IMR-90 (cell line): ENCODE results near the gene FABP2. TPM values are rescaled to one million over a fixed set of nuclear protein-coding genes. Genes with fewer than 3 reads are reported as not detected.

Experiments used
- ATAC-seq: fragments of 200-7000 bp; cut with Tn5 transposase; 2 replicates; pipeline ENCODE4 v1.9.1; 2020; ENCODE audit warnings: low read depth, mild to moderate bottlenecking, moderate library complexity
- BruUV-seq: library from RNA; stranded (reverse); fragments of 400-500 nt; replicated peaks from 2 replicates; lab custom pipeline; 2021; lab: Mats Ljungman, UMichigan
- CTCF ChIA-PET: fragments of 300-600 bp; formaldehyde crosslinking; extraction: SDS; loops from one replicate; lab custom pipeline; 2021; ENCODE audit warnings: antibody characterized with exemption; lab: Yijun Ruan, JAX
- POLR2A ChIA-PET: fragments of 300-600 bp; sonication (Branson Sonifier 250); formaldehyde crosslinking; loops from one replicate; lab custom pipeline; 2022; ENCODE audit warnings: antibody characterized with exemption; ENCODE audit not compliant: unreplicated experiment; lab: Charles Lee
- DNase-seq: peaks from one replicate; pipeline ENCODE4 v3.0.0; 2013
- H2AFZ ChIP-seq: replicated peaks from 2 replicates; pipeline ENCODE3; 2013; ENCODE audit warnings: low read length, mild to moderate bottlenecking; ENCODE audit not compliant: poor library complexity
- H2AK5ac ChIP-seq: 2 replicates; pipeline ENCODE4 v1.6.1; 2013; ENCODE audit warnings: low read depth, low read length, inconsistent platforms
- H2AK9ac ChIP-seq: replicated peaks from 2 replicates; pipeline ENCODE3; 2013; ENCODE audit warnings: mild to moderate bottlenecking, low read depth, low read length, moderate library complexity; ENCODE audit not compliant: poor library complexity
- H2BK120ac ChIP-seq: 2 replicates; pipeline ENCODE4 v1.6.1; 2013; ENCODE audit warnings: low read depth, low read length, inconsistent platforms
- H2BK15ac ChIP-seq: 3 replicates; pipeline ENCODE4 v1.6.1; 2013; ENCODE audit warnings: low read depth, low read length, inconsistent platforms
- H2BK20ac ChIP-seq: 2 replicates; pipeline ENCODE4 v1.6.1; 2013; ENCODE audit warnings: low read depth, mild to moderate bottlenecking, inconsistent platforms, low read length, moderate library complexity
- H2BK5ac ChIP-seq: 2 replicates; pipeline ENCODE4 v1.6.1; 2013; ENCODE audit warnings: mild to moderate bottlenecking, low read depth, low read length, inconsistent platforms; ENCODE audit not compliant: poor library complexity, severe bottlenecking
- H3K14ac ChIP-seq: replicated peaks from 2 replicates; pipeline ENCODE4 v1.6.1; 2013; ENCODE audit warnings: low read depth, low read length, inconsistent platforms
- H3K18ac ChIP-seq: 2 replicates; pipeline ENCODE4 v1.6.1; 2013; ENCODE audit warnings: low read depth, low read length, control low read depth
- H3K23ac ChIP-seq: 2 replicates; pipeline ENCODE4 v1.6.1; 2013; ENCODE audit warnings: low read depth, low read length, inconsistent platforms
- H3K27ac ChIP-seq: 2 replicates; pipeline ENCODE4 v1.5.1; 2013; ENCODE audit warnings: mild to moderate bottlenecking, control low read depth, low read length; ENCODE audit not compliant: insufficient read depth
- H3K27me3 ChIP-seq: 2 replicates; pipeline ENCODE4 v1.6.1; 2013; ENCODE audit warnings: low read length; ENCODE audit not compliant: control insufficient read depth, insufficient read depth
- H3K36me3 ChIP-seq: 2 replicates; pipeline ENCODE4 v1.6.1; 2013; ENCODE audit warnings: low read length, mixed read lengths; ENCODE audit not compliant: control insufficient read depth, insufficient read depth
- H3K4ac ChIP-seq: 2 replicates; pipeline ENCODE4 v1.6.1; 2013; ENCODE audit warnings: low read depth, low read length, inconsistent platforms
- H3K4me1 ChIP-seq: 2 replicates; pipeline ENCODE4 v1.6.1; 2013; ENCODE audit warnings: low read length, mixed read lengths; ENCODE audit not compliant: control insufficient read depth, insufficient read depth
- H3K4me2 ChIP-seq: 2 replicates; pipeline ENCODE4 v1.6.1; 2013; ENCODE audit warnings: low read depth, mild to moderate bottlenecking, control low read depth, low read length, moderate library complexity
- H3K4me3 ChIP-seq: 2 replicates; pipeline ENCODE4 v1.5.1; 2013; ENCODE audit warnings: low read depth, mild to moderate bottlenecking, control low read depth, low read length, moderate library complexity; ENCODE audit not compliant: insufficient read depth
- H3K56ac ChIP-seq: 2 replicates; pipeline ENCODE4 v1.6.1; 2013; ENCODE audit warnings: low read length, inconsistent platforms; ENCODE audit not compliant: insufficient read depth; ENCODE audit errors: extremely low read depth
- H3K79me1 ChIP-seq, 2 experiments: 2 replicates each; pipeline ENCODE4 v1.6.1; 2013; ENCODE audit warnings: low read length in 2 of 2, inconsistent platforms in 1 of 2, low read depth in 1 of 2
- H3K9ac ChIP-seq: 2 replicates; pipeline ENCODE4 v1.6.1; 2013; ENCODE audit warnings: low read depth, low read length, control low read depth
- H3K9me1 ChIP-seq: 2 replicates; pipeline ENCODE4 v1.6.1; 2013; ENCODE audit warnings: low read length, inconsistent platforms; ENCODE audit not compliant: insufficient read depth
- H3K9me3 ChIP-seq: 2 replicates; pipeline ENCODE4 v1.6.1; 2013; ENCODE audit warnings: low read length; ENCODE audit not compliant: control insufficient read depth, insufficient read depth
- H4K20me1 ChIP-seq: 2 replicates; pipeline ENCODE4 v1.6.1; 2013; ENCODE audit warnings: low read length, inconsistent platforms; ENCODE audit not compliant: insufficient read depth
- H4K5ac ChIP-seq: 2 replicates; pipeline ENCODE4 v1.6.1; 2013; ENCODE audit warnings: mild to moderate bottlenecking, low read depth, low read length, control low read depth
- H4K8ac ChIP-seq, 2 experiments: 2 replicates each; pipeline ENCODE4 v1.6.1; 2013; ENCODE audit warnings: low read depth in 2 of 2, low read length in 2 of 2, control low read depth in 1 of 2, inconsistent platforms in 1 of 2
- H4K91ac ChIP-seq: 2 replicates; pipeline ENCODE4 v1.6.1; 2013; ENCODE audit warnings: low read depth, low read length, inconsistent platforms; ENCODE audit not compliant: insufficient read depth
- MXI1 ChIP-seq: IDR thresholded peaks from 2 replicates; pipeline ENCODE4 v1.6.1; 2012; ENCODE audit warnings: low read depth, mild to moderate bottlenecking, low read length, moderate library complexity, borderline replicate concordance
- NFE2L2 ChIP-seq: fragments of 150-350 bp; IDR thresholded peaks from 2 replicates; pipeline ENCODE4 v1.6.1; 2016; ENCODE audit warnings: low read depth, mild to moderate bottlenecking, low read length
- RAD21 ChIP-seq: IDR thresholded peaks from 2 replicates; pipeline ENCODE4 v1.6.1; 2012; ENCODE audit warnings: low read length, improper control_type of control experiment
- RCOR1 ChIP-seq: IDR thresholded peaks from 2 replicates; pipeline ENCODE4 v1.6.1; 2012; ENCODE audit warnings: mild to moderate bottlenecking, low read length, improper control_type of control experiment; ENCODE audit not compliant: insufficient replicate concordance
- RFX5 ChIP-seq: IDR thresholded peaks from 2 replicates; pipeline ENCODE4 v1.8.0; 2012; ENCODE audit warnings: low read depth, mild to moderate bottlenecking, low read length, moderate library complexity
- WGBS, 2 experiments: methylation state at CpG; one replicate each; pipeline versions ENCODE4 v1.1.5 to v1.1.7; 2013; ENCODE audit warnings: missing lambda C conversion rate in 2 of 2; ENCODE audit not compliant: insufficient read length in 1 of 2; ENCODE audit errors: extremely low coverage in 2 of 2; 5-methylcytosine and 5-hydroxymethylcytosine counted together
- dilution Hi-C: fragments of 300-500 bp; cut with HindIII; formaldehyde crosslinking; loops from one replicate; pipeline ENCODE4 v1.14.3; 2018; ENCODE audit warnings: low sequenced_read_pairs; ENCODE audit not compliant: unreplicated experiment
- in situ Hi-C: fragments of 300-500 bp; cut with MboI; formaldehyde crosslinking; loops from 3 replicates; pipeline ENCODE4 v1.14.3; 2019; ENCODE audit warnings: low sequenced_read_pairs, inconsistent platforms, mixed read lengths
- intact Hi-C: fragments of 100-400 bp; cut with micrococcal nuclease; formaldehyde crosslinking; loops from 2 replicates; pipeline ENCODE4 v1.10.0; 2022
- polyA plus RNA-seq, 3 experiments: library from polyadenylated mRNA; depleted of rRNA; stranded (reverse); fragments of >200 nt; gene quantifications; 2 replicates each; pipeline ENCODE4 v1.2.3, GENCODE V29; 2012; ENCODE audit warnings: low replicate concordance in 1 of 3
- total RNA-seq: library from RNA; depleted of rRNA; stranded (reverse); fragments of >200 nt; gene quantifications from 2 replicates; pipeline ENCODE4 v1.2.3, GENCODE V29; 2012

Gene FABP2
- total and polyA plus RNA-seq, 2 of the 4 experiments (the other 2 are of a cell fraction), result not detected

GRCh38 chr4:119302073-119302832 is 19.7 kb downstream of the FABP2 start:
- in situ Hi-C loops, result loop anchor here (5.0 kb wide), 1 partner anchor 755 kb away; no protein-coding TSS in a partner anchor
- no peak overlapping the region for H3K4ac ChIP-seq
- no peak for TF ChIP-seq MXI1
- TF ChIP-seq RAD21, result no peak
- no peak for TF ChIP-seq RCOR1
- no peak for TF ChIP-seq RFX5
- no peak for TF ChIP-seq NFE2L2
- ATAC-seq (no peak), DNase-seq (no peak)
- H2AFZ ChIP-seq, result no peak overlapping the region
- H2AK5ac ChIP-seq, result no peak overlapping the region
- H3K4me3 ChIP-seq, result no peak overlapping the region
- ChIA-PET POLR2A (no interaction called here), CTCF (no interaction called here)
- H2AK9ac ChIP-seq, result no peak overlapping the region
- H4K20me1 ChIP-seq, result no peaks in the 10 kb centered on the region
- dilution Hi-C loops, result no loop called here
- H4K91ac ChIP-seq, result no peak overlapping the region
- H2BK120ac ChIP-seq, result no peak overlapping the region
- no TSS peak for BruUV-seq
- peaks cover 0 to 24% of the 10 kb centered on the region in 2 experiments; a peak in 3 of 4 replicates for H3K79me1 ChIP-seq
- H3K14ac ChIP-seq, result no peak overlapping the region
- no peak overlapping the region for H3K4me2 ChIP-seq
- intact Hi-C loops, result no loop called here
- no peak overlapping the region for H2BK20ac ChIP-seq
- no peak overlapping the region for H3K9ac ChIP-seq
- 0 out of 2 replicates have a peak, but pooled peaks cover 3% of the 10 kb centered on the region for H3K9me1 ChIP-seq
- H3K27me3 ChIP-seq, result no peaks in the 10 kb centered on the region
- no CpG with 5 or more reads among the region's 5 CpGs for WGBS, 2 experiments
- no peak overlapping the region for H2BK15ac ChIP-seq
- H3K36me3 ChIP-seq, result peaks cover 4% of the 10 kb centered on the region; the same call in 1 of the 2 replicates
- H4K8ac ChIP-seq, result no peak overlapping the region
- H3K4me1 ChIP-seq, result no peaks in the 10 kb centered on the region; the same call in 1 of the 2 replicates
- H4K5ac ChIP-seq, result no peak overlapping the region
- no peak overlapping the region for H3K23ac ChIP-seq
- H3K18ac ChIP-seq, result no peak overlapping the region
- H3K9me3 ChIP-seq, result no peaks in the 10 kb centered on the region
- H2BK5ac ChIP-seq, result no peak overlapping the region
- no peak overlapping the region for H3K27ac ChIP-seq
- H3K56ac ChIP-seq, result no peak overlapping the region
